Anterior cingulate cortex (tissue), 58 donors: ENCODE data around the gene MCF2.
A peak's percentile ranks its signal among the peaks of the same experiment; 100 is the strongest.

Source experiments
- DNase-seq, 58 donors: peaks; one replicate each; lab custom pipeline; 2025; lab: John Stamatoyannopoulos, UW

The MCF2 gene

DNA sequence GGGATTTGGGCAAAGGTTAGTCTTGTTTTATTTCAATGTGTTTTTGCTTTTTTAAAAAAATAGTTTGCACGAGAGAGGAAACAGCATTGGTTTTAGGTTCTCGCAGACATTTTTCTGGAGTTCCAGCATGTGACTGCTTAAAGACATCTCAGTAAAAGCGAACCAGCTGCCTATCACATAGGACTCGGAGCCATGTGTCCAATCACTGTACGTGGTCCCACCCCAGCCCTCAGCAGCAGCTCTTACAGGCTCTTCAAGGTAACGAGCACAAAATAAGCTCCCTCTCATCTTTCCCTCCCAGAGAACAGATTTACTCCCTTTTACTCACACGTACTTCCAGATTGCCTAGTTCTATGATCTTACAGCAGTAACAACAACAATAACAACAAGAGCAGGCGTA lies 68.7 kb downstream of the MCF2 start:
- peak in 37 of 58 donors; percentile 0 to 73 (median 4) for DNase-seq

DNA sequence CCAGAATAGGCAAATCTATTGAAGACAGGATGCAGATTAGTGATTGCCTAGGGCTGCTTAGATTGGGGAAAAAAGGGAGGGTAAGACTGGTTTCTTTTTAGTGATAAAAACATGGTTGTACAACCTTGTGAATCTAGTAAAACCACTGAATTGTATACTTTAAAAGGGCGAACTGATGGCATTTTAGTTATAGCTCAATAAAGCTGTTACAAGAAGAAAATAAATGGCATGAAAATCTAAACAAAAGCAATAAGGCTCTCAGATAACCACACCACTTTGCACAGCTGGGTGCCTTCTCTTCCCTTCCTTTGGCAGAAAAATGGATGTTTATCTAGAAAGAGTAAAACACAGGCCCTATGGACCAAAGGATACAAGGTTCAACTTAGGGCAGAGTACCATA lies 107.9 kb downstream of the MCF2 start:
- no peak for DNase-seq

- no peak for DNase-seq
Observed at GRCh38 chrX:139596068-139596467, 111.9 kb downstream of the MCF2 start.

GRCh38 chrX:139585613-139586012 lies 122.4 kb downstream of the MCF2 start:
- DNase-seq, result no peak

- no peak for DNase-seq
Observed at GRCh38 chrX:139581068-139581467, 126.9 kb downstream of the MCF2 start.

- no peak for DNase-seq
Observed at GRCh38 chrX:139566981-139567380, 141.0 kb downstream of the MCF2 start.

DNA sequence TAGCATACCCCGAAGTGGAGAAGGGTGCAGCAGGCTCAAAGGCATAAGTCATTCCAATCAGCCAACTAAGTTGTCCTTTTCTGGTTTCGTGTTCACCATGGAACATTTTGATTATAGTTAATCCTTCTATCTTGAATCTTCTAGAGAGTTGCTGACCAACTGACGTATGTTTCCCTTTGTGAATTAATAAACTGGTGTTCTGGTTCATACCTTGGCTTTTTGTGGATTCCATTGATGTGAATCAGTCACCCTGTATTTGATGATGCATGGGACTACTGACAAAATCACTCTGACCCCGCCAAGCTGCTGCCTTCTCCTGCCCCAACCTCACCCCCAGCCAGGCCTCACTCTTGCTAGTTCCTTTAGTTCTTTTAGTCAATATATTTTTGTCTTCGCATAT lies 144.7 kb downstream of the MCF2 start:
- no peak for DNase-seq

DNA sequence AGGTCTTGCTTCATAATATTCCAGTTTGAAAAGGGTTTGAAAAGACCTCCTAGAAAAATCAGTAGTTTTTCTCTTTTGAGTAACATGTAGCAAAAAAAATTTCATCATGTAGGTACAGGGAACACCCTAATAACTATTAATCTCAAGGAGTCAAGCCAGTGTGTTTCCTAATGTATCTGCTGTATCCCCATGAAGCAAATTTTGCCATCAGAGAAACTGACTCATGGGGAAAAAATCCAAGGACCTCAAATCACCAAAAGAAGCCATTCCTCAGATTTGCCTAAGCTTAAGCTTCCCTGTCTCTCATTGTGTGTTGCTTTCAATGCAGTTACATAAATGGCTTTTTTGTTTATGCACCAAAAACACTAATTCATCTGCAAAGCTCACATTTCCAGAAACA lies 147.7 kb downstream of the MCF2 start:
- no peak for DNase-seq

- DNase-seq, result peak in 10 of 58 donors; percentile 0 to 22 (median 1)
Observed at GRCh38 chrX:139559383-139560042, 148.5 kb downstream of the MCF2 start.

- no peak for DNase-seq
Observed at GRCh38 chrX:139554991-139555675, 152.8 kb downstream of the MCF2 start.

- no peak for DNase-seq
Observed at GRCh38 chrX:139554376-139554775, 153.6 kb downstream of the MCF2 start.

DNA sequence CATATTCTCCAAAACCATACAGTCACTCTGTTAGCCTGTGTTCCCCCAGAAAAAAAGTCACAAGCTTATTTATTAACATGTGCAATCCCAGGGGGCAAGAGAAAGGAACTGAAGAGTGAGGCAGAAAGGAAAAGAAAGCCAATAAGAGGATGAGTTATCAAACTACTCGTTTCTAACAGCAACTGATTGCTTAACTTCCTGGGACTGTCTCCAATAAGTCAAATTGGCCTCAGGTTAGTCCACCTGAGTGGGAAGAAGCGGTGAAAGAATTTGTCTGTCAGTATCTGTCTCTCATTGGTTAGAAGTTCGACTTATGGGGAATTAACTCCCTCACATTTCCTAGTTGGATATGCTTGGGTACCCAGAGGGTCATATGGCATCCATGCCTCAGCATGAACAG lies 163.4 kb downstream of the MCF2 start:
- no peak for DNase-seq

- DNase-seq, result no peak
Observed at GRCh38 chrX:139543920-139544319, 164.0 kb downstream of the MCF2 start.

GRCh38 chrX:139542652-139543051 lies 165.3 kb downstream of the MCF2 start:
- DNase-seq, result no peak

DNA sequence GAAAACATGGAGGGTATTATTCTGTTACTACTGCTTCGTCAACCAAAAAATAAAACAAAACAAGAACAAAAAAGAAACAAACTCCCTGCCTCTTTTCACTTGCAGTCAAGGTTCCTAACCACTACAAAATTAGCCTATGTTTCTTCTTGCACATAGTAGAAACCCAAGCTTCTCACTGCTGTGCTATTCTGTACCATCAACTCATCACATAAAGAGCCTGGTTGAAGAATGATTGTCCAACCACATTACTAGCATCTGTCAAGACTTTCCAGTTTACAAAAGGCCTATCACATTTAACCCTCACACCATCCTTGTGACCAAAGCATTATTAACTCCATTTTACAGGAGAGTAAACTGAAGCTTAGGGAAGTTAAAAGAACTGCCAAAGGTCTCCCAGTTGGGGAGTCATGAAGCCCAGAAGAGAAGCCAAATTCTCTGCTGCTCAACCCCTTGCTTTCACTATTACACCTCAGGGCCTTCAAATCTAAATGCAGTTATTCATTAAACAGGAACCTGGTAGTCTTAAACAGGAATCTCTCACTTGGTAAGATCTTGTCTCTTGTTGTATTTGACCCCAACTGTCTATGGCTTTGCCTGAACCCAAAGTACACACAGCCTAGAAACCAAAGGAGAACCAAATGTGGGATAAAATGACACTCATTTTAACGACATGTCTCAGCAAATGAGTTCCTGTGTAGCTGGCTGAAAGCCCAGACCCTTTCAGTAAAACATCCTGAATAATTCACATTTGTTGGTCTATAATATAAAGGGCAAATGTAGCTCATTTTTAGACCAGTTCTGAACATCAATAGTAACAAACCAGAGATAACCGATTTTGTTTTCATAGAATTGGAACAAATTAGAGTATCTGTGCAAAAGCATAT lies 168.8 kb downstream of the MCF2 start:
- DNase-seq, result no peak

- no peak for DNase-seq
Observed at GRCh38 chrX:139533444-139533843, 174.5 kb downstream of the MCF2 start.

- no peak for DNase-seq
Observed at GRCh38 chrX:139532834-139533233, 175.1 kb downstream of the MCF2 start.
